CD4-positive, alpha-beta T cell treated with Interferon gamma for 1 hour (primary cell): ENCODE measurements around the gene FARS2.

Experiments used
- DNase-seq: peaks from one replicate; pipeline ENCODE4 v3.0.0-alpha.2; 2020

The FARS2 gene

DNA sequence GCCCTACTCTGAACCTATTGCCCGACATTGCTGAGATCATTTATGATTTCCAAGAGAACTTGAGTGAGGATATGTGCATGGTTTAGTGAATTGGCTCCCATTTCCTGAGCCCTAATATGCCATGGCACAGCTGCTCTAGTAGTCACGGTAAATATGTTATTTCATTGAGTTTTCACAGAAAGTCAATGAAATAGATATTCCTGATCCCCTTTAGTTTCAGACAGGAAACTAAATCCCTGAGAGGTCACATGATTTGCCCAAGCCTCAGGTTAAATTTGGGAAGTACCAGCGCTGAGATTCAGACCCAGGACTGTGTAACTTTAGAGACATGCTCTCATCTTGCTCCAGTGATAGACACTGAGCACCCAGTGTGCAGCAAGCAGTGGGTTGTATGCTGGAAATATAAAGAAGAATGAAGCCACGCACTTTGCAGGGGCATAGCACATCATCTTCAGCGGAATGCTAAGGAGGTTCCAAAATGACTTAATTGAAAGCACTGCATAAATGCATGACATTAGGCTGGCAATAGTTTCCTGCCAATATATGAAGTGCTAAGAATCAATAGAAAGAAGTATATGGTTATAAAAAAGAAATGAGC is 70.6 kb downstream of the FARS2 start:
- no peak for DNase-seq

DNA sequence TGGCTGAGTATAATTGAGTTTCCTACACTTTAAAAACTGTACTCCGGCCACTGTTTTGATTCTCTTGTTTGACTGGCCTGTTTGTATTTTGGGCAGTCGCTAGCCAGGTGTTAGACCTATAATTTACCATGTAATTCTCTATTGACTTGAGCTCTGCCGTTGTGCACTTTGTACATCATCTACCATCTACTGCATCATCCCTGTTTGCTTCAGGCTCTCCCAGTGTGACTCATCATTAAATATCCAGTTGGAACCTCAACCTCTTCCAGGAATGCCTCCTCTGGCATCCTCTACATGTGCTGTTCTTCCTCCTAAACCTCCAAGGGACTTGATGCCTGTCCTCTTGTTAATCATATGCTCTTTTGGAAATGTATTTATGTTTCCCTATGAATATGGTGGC is 72.3 kb downstream of the FARS2 start:
- no peak for DNase-seq

DNA sequence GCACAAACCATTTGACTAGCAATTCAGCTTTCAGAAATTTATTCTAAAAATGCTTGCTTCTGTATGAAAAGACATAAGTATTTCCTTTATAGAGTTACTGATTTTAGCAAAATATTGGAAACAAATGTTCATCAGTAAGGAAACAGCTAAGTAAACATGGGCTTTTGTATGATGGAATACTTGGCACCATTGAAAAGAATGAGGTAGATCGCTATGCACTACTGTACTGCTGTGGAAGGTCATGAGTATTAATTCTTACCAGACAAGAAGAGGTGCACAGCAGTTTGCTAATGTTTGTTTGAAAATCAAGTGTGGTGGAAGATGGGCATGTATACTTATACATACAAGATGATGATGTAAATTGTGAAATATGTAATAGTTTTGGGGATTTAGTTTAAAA is 73.0 kb downstream of the FARS2 start:
- no peak for DNase-seq

DNA sequence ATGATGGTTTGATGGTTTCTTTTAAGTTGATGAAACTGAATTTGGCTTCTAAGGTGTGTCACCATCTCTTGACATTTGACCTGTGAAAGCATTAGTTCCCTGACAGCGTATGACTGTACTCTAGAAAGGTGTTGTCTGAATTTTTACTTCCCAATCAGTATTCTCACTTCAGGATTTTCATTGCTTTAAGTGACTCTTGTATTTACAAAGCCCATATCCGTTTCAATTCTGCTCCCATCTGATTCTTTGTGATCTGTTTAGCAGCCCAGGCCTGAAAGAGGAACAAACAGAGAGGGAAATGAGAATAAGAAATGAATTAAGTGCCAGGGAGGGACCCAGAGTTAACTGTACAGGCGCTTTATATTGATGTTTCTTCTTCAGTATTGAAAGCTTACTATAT is 73.7 kb downstream of the FARS2 start:
- no peak for DNase-seq

DNA sequence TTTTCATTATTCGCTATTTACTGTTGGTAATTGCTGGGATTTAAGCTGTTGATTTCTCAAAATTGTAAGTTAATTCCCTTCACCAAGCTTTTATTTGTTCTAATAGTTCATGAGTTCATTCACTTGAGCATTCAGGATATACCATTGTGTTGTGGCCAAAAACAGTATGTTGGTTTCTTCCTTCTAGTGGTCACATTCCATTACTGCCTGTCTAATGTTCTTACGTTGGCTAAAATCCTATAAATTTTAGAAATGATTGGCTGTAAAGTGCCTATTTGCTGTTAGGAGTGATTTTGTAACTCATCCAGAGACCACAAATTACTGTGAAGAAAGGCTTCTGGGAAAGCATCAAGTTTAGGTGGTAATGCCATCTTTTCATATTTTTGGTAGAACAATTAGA is 76.3 kb downstream of the FARS2 start:
- DNase-seq, result no peak

DNA sequence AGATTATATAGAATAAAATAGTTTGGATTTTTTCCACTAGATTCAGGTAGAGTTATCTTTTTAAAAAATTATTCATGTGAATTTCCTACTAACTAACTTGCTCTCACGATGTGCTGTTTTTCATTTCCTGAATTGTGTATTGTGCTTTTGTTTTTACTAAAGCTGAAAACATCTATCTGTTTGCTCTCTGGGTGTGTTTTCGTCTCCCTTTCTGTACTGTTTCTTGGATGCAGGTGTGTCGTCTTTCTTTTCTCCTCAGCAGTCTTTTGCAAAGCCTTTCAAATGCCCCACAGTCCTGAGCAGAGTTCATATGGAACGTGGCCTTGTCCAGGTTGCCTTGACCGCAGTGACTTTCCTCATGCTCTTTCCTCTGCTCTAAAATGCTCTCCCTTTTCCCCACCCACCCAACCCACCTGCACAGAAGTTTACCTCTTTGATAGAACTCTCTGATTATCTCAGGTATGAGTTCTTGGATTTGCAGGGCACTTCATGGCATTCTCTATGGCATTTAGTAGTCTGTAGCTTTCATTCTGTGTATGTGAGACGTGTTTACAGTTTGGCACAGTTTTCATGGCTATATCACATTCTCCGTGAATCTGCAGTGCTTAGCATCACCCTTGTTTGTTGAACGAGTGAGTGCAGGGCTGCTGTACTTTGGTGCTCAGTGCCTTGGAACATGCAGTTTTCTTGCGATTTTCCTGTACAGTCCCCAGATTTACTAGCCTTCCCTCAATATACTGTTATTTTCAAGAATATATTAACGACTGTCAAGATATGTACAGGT is 77.1 kb downstream of the FARS2 start:
- no peak for DNase-seq

DNA sequence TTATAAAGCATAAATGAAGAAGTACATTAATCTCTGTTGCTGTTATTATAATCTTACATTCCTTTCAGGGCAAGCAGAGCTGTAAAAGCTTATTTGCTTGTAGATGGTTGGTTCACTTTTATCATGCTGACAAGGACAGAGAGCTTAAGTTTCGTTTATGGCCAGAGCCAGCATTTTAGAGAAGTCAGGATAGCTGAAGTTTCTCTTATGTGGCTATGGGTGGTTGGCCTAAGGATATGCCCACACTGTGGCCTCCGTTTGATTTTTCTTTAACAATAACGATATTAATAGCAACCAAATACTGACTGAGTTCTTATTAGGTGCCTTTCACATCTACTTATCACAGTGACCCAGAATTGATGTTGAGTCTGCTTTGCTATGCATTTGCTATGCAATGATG is 78.5 kb downstream of the FARS2 start:
- DNase-seq, result no peak

DNA sequence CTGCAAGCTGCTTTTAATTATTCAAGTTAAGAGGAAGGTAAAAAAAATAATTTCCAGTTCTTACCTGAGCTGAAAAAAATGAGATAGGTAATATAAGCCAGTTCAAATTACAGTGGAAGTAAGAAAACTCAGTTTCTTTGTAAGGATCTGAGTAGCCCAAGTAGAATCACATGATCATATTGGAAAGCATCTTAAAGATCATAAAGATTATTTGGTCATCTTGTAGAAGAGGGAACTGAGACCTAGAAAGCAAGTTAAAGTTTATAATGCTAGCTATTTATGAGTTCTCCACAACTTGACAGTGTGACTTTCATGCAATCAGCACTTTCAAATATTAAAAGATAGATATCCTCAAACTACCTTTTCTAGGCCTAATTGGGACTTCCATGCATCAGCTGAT is 80.5 kb downstream of the FARS2 start:
- no peak for DNase-seq

DNA sequence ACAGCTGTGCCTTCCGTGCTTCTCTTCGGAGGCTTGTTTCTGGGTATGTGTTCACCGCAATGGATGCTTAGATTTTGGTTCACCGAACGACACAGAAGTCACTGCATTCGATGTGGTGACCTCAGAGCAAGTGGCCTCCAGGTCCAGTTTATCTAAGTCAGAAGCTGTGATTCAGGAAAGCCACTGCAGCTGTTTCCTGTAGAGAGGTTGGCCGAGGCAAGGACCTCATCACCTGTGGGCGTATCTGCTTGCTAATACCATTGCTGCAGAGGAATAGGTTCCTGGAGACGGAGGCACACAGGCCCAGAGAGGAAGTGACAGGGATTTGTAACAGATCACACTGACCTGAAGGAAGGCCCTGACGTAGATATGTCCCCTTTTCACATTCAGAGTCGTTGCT is 82.7 kb downstream of the FARS2 start:
- no peak for DNase-seq

DNA sequence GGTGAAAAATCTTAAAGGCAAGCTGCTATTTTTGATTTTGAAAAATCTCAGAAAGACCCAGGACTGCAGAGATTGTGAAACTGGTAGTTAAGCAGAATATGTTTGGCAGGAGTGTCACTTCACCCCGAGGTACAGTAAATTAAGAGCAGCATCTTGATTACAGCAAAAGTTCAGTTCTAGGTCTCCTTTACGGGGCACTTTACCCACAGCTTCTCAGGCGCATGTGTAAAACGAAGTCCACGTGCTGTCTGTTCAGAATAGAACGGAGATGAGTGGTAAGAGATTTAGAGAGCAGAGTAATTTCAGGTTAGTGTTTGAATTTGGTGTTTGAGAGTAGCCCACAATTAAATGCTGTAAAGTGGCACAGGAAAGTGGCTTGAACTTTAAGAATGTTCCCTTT is 84.0 kb downstream of the FARS2 start:
- DNase-seq, result no peak

DNA sequence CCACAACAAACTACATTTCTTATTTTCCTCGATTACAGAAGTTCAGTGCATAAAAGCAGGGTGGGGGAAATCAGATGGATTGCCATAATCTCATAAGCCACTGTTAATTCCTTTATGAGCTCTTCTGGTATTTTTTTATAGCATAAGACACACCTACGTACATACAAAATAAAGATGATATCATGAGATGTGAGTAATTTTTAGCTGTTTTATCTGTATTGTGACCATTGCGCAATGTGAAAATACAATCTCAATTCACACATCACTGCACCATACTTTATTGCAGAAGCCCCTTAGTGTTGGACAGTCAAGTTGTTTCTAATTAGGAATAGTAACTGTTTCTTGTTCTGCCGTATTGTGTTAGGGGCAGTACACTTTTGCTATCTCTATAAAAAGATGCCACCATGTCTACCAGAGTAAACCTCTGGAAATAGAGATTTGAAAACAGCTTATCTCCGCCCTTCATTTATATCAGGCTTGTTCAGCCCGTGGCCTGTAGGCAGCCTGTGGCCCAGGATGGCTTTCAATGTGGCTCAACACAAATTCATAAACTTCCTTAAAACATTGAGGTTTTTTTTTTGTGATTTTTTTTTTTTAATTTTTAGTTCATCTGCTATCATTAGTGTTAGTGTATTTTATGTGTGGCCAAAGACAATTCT is 90.4 kb downstream of the FARS2 start:
- DNase-seq, result no peak

DNA sequence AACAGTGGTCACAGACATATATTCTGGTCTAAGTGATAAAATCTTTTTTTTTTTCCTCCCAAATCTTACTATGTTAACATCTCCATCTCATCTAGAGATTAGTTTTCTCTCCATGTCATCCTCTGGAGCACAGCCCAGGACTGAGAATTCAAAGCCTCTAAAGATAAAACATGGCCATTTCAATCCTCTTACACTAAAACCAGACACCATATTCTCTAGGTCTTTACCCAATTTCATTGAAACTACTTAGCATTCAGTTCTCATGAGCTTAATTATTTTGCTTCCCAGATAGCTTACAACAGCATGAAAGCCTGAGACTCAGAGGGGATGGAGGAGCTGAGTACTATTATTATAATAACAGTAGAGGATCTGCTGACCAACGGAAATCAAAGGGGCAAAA is 92.7 kb downstream of the FARS2 start:
- no peak for DNase-seq

DNA sequence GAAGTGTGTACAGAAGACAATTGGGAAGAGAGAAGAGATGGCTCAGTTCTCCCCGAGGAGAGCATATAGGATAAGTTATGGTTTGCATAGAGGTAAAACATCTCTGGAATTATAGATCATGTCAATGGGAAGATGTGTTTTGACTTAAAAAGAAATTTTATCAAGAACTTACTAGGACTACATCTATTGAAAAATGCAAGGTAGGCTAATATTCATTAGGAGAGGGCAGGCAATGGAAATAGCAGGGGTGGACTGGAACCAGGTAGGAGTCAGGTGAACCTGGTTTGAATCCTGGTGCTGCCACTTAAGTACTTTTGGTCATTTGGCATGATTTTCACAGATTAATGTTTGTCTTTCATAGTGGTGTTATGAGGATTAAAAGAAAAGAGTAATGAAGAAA is 96.2 kb downstream of the FARS2 start:
- no peak for DNase-seq

DNA sequence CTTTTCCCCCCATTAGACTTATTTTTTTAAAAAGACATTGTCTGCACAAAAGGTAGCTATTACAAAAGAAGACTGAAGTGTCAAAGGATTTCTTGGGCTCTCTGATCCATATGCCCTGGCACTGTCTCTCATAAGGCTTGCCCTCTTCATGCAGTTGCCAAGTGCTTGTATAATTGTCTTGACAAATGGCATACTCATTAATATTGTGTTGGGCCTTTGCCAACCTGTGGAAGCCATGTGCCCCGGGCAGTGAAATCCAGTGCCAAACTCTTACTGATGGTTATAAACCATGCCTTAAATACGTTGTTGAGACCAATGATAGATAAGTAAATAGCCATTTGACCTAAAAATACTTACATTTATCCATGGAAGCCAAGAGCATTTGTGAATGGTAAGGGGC is 98.1 kb downstream of the FARS2 start:
- no peak for DNase-seq

DNA sequence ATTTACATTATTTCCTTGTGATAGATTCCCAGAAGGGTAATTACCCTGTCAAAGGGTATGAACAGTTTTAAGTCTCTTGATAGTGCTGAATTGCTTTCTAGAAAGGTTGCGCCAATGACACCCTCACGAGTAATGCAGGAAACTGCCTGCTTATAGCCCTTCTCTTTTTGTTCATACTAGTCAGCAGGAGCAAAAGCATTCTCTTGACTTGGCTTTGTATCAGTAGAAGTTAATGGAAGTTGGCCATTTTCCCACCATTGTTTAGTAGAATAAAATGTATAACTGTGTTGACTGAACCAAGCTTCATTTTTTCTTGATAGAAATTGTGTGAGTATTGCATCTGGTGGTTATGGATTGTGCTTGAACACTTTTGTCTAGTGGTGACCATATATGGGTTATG is 100.1 kb downstream of the FARS2 start:
- DNase-seq, result no peak

DNA sequence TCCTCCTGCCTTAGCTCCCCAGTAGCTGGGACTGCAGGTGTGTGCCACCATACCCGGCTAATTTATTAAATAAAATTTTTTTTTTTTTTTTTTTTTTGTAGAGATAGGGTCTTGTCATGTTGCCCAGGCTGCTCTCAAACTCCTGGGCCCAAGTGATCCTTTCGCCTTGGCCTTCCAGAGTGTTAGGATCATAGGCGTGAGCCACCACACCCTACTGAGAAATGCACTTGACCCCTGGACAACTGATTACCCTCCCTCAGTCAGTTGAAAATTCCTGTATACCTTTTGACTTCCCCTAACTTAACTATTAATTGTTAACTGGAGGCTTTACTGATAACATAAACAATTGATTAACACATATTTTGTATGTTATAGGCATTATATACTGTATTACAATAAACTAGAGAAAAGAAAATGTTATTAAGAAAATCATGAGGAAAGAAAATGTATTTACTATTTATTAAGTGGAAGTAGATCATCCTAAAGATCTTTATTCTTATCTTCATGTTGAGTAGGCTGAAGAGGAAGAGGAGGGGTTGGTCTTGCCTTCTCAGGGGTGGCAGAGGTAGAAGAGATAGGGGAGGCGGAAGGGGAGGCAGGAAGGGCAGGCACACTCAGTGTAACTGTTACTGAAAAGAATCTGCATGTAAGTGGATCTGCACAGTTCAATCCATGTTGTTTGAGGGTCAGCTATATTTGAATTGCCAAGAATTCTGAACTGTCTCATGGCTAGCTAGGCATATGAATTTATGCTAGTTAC is 104.3 kb downstream of the FARS2 start:
- DNase-seq, result no peak

DNA sequence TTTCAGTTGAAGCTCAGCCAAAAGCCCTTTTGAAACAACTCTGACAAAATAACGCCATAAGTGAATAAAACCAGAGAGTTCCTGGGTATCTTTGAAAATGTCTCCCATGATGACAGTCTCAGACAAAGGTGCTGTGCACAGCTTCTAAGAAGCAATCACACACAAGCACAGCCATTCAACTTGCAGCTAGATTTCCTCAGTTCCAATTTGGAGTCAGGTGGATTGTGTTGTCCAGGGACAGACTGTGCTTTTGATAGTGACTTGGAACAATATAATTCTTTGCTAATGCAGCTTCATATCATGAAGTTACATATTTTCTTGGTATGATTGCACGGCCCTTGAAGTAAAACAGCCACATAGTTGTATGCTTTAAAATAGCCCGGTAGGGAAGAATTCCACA is 105.6 kb downstream of the FARS2 start:
- DNase-seq, result no peak

DNA sequence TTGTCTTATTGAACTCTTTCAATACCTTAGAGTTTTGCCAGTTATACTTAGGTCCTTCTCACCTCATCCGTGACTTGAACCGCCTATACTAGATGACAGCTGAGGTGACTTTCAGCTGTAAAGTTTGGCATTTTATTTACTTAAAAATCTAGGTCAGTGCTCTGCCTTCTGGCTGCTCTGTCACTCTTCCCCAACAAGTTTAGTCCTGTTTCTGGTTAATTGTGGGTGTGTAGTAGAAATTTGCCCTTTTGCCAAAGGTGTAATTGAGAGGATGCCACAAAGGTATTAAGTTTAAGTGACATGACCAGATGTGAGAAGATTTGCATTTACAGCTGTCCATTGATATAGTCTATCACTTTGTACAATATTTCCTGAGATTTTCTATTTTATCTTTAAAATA is 106.2 kb downstream of the FARS2 start:
- no peak for DNase-seq

DNA sequence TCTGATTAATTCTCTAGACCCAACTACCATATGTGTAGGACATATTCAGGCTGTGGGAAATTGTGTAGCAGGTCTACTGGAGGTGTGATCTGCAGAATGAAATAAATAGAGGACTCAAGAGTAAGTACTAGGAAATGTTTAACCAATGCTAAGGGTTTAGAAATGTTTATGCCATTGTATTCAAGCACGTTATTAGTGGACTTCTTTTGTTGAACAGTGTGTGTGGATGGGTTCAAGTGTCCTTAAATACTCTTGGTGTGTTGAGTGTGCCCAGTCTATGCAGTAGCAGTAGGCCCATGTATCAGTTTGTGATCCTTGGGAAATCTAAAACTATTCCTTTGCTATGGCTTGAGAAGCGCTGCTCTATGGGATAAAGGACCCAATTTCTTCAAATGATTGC is 112.1 kb downstream of the FARS2 start:
- no peak for DNase-seq

DNA sequence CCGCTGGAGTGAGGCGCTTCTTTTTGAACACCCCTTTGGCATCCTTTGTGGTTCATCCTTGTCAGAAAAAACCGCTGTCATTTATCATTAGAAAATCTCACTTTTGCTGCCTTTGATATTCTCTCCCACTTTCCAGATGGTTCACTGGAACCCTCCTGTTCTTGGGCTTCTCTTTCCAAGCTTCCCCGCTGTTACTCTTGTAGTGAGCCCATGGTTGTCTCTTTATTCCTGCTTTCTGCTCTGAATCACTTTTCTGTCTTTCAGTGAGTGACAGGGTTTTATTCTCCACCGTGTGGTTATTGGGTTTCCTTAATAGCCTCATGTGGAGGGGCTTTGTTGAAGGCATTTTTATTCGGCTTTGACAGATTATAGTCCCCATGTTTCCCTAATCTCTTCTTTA is 117.0 kb downstream of the FARS2 start:
- DNase-seq, result no peak

DNA sequence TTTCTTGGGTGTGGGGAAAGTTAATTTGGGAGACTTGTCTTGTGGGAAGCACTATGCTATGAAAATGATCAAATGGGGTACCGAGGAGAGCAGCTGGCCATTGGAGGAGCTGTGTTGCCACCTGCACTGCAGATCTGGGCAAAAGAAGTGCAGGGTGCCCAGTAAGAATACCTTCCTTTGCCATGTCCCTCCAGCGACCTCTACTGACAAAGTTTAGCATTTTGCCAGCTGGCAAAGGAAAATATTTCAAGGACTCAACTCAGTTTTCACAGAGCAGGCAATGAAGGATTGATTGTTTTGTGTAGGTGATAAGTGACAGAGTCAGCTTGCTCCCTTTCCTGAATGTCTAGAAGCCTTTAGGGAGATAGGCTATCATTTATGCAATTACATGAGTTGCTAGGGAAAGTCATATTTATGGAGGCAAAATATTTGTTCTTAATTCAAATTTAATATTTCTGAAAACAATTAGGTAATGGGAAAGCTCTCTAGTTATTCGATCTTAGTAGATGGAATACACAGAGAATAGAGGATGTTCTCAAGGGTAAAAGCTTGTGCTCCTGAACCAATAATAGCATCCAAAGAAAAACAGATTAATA is 118.4 kb downstream of the FARS2 start:
- no peak for DNase-seq

DNA sequence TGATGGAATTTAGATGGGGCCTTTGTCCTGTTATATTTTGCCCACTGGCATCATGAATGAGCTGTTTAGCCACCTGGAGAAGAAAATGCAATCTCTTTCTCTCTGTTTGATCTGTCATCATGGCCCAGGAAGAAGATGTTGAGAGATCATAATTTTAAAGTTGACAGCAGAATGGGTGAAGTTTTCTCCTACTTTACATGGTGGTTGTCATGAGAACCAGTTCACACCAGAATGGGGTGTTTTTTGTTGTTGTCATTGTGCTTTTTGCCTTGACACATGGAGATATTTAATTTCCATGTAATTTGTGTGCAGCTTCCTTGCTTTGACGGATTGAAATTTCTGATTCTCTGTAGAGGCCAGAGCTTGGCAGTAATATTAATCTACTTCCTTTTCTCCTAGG is 122.5 kb downstream of the FARS2 start:
- DNase-seq, result no peak

DNA sequence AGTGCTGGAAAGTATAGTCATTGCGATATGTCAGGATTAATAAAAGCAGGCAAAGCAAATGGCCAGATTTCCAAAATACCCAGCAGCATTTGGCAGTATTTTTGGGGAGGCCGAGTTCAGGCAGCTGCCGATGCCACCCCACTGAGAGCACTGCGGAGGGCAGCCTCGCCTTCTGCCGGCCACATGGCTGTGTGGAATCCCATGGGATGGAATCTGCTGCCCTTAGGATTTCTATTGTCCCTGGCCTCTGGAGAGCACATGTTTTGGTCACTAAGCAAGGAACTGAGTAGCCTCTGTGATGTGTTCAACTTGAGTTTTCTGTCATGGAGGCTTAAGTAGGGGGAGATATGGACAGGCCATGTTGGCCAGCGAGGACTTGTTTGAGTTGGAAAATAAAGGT is 123.0 kb downstream of the FARS2 start:
- DNase-seq, result no peak
